Activated T-cell treated with anti-CD3 and anti-CD28 coated beads, Interleukin-2, amount 50 U/mL, for 1 hour (primary cell): ENCODE results near the gene KDM4B.

Experiments
- DNase-seq: peaks from one replicate; pipeline ENCODE4 v3.0.0-alpha.2; 2020

Gene KDM4B

DNA sequence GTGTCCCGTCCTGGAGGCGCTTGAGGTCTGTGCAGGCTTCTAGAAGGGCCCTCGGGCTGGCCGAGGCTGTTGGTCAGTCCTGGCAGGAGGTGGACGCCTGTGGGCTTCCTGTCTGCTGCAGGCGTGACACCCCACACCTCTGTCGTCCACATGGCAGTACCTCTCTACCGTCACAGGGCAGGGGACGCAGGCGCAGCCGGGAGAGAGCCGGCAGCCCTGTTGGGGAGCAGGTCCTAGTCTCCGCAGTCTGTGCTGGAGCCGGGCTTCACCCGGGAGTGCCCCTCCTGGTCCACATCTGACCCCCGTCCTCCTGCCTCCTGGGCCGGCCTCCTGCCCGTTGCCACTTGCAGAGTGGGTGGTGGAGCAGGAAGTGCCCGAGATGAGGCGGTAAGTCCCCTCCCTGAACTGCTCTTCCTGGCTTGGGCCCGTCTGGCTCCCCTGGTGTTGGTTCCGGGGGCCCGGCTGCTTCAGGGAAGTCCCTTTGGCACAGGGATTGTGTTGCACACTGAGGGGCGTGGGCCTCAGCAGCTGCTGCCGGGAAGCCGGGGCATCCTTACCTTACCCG lies 106.0 kb downstream of the KDM4B start:
- DNase-seq, result no peak

DNA sequence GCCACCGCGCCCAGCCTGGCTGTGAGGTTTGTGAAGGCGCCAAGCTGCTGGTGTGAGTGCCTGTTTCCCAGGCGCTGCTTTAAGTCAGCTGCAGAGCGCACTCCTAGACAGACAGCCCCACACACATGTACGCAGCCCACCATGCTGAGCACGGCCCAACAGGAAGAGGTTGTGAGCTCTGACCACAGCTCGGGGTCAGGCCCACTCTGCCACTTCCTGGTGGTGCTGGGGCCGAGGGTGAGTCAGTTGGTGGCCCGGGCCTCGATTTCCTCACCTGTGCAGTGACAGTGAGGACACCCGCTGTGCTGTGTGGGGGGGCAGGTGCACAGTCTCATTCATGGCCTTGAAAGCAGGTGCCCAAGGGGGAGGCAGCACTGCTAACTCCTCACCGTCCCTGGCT lies 106.7 kb downstream of the KDM4B start:
- DNase-seq, result no peak

DNA sequence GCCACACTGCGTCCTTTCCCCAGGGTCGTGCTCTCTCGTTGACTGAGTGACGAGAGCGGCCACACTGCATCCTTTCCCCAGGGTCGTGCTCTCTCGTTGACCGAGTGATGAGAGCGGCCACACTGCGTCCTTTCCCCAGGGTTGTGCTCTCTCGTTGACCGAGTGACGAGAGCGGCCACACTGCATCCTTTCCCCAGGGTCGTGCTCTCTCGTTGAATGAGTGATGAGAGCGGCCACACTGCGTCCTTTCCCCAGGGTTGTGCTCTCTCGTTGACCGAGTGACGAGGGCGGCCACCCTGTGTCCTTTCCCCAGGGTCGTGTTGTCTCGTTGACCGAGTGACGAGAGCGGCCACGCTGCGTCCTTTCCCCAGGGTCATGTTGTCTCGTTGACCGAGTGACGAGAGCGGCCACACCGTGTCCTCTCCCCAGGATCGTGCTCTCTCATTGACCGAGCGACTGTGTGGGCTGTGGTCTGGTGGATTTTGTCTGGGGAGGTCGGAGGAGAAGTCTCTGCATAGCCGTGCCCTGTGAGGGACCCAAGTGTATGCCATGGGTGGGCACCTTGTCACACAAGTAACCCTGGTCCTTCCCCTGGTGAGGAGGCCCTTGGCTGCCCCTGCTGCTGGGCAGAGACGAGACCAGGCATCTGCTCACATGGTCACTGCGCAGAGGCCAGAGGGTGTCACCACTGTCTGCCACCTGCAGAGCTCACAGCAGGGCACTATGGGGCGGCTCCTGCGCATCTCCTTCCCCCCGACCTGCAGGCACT lies 107.7 kb downstream of the KDM4B start:
- DNase-seq, result no peak

DNA sequence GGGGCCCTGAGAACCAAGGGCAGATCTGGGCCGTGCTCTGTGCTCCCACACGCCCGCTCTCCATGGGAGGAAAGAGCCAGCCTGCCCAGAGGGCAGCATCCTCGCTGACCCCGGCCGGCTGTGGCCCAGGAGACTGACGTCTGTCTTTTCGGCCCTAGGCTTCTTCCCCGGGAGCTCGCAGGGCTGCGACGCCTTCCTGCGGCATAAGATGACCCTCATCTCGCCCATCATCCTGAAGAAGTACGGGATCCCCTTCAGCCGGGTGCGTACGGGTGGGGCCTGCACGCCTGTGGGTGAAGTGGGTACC lies 108.2 kb downstream of the KDM4B start:
- DNase-seq, result no peak

DNA sequence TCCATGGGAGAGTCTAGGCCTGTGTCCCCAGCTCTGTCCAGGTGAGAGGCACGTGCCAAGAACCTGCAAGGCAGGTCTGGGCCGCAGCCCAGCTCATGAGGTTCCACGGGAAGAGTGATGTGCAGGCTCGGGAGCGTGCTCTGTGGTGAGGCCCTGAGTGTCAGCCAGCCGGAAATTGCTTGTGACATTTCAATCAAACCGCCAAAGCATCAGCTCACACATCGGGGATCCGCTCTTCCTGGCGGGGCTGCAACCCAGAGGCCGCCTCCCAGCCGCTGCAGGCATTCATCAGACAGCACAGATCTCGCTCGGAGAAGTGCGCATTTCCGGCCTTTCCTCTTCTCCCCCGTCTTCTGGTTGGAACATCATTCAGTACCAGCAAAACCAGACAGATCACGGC lies 109.3 kb downstream of the KDM4B start:
- DNase-seq, result peak; percentile 39

DNA sequence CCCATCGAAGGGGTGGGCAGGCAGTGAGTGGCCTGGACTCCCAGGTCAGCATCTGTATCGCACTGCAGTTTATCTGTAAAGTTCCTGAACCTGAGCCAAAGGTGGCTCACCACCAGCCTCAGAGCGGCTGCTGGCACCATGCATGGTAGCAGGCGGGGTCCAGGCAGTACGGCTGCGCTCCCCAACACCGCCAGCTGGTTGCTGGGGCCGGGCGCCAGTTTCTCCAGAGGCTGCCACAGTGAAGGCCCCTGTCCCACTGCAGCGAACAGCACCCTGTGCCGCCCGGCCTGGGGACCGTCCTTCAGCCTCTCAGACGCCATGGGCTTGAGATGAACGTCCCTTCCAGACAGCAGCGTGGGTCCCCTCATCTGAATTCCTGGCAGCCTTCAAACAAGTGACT lies 109.8 kb downstream of the KDM4B start:
- no peak for DNase-seq

DNA sequence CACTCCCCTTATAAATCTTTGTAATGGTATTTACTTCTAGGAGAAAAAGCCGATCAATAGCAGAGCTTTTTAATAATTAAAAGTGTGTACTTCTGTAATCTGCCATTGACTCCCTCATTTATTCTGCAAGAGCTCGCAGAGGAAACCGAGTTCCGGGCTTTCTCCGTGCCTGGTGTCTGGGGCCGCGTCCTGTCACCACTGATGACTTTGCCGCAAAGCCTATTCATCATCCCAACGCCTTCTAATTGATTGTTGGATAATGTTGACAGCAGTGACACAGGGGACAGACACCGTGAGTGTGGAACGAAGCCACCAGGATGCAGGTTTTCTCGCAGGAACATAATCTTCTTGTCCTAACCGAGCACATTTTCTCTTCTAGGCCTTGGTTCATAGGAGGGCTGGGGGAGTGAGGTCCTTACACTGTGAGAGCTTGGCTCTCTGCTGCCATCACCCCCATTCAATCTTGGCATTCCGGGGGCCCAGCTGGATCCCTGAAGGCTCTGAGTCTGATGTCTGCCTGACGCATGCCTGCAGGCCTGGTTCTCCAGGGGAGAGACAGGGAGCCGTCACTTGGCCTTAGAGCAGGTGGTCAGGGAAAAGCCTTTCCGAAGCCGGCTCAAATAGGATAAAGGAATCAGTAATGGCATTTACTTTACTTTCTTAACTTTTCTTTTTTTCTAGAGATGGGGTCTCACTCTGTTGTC lies 110.3 kb downstream of the KDM4B start:
- no peak for DNase-seq

DNA sequence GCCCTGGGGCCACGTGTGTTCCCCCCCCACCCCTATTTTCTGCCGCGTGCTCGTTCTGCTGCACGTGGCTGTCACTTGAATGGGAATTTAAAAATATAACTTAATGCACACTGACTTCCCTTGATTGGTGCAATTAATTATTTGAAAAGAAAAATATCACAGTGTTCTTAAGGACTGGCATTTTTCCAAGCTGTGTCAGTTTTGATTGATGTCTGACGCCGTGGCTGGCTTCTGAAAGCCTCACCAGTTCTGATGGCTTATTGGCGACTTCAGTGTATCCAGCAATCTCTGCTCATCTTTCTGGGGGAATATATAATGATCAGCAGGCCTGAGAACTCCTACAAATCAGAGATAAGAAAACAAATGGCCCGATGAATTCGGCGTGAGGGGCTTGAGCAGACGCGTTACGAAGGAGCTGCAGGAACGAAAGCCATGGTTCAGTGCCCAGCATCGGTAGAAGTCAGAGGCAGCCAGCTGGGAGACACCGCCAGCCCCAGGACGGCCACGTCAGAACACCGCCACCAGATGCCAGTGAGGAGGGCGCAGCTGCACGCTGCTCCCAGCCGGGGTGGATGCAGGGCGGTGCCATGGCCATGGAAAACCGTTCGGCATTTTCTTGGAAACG lies 111.2 kb downstream of the KDM4B start:
- no peak for DNase-seq

DNA sequence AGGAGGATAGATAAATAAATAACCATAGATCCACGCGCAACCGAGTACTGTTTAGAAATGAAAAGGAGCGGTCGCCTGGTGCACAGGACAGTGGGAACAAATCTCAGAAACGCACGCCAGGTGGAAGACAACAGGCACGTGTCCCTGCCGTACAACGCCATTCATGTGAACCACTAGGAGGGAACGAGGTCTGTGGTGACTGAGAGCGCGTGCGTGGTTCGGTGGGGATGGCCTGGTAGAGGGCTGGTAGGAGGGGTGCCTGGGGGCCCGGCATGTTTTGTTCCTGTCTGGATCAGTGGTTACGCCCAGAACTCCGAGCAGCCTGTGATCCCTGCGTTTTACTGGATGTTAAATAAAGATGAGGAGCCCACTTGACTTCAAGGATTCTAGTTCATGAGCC lies 111.9 kb downstream of the KDM4B start:
- DNase-seq, result no peak

DNA sequence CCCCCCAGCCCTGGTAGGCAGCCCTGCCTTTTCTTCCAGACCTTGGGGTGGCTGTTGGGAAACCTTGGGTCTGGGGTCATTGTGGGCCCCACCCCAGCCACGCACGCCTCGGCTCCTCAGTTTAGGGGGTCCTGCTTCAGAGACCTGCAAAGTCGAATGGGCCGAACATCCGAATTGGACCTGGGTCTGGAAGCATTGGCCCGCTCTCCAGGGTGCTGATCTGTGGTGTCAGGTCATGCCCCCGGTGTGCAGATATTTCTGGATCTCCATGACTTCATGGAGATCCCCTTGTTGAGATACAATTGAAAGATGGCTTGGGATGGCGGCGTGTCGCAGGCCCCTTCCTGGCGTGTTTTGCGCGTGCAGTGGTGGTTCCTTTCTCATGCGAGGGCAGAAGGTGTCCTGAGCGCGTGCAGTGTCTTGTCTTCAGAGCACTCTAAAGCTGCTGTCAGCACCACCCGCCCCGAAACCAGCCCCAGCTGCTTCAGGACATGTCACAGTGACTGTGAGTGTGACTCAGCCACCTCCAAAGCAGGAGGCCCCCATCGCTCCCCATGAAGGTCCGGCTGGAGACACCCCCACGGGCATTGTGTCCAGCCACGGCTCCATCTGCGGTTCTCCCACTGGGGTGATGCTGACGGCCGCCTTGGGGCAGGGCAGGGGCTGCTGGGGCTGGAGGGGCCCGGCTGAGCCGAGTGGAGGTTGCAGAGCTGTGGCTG lies 112.7 kb downstream of the KDM4B start:
- no peak for DNase-seq

DNA sequence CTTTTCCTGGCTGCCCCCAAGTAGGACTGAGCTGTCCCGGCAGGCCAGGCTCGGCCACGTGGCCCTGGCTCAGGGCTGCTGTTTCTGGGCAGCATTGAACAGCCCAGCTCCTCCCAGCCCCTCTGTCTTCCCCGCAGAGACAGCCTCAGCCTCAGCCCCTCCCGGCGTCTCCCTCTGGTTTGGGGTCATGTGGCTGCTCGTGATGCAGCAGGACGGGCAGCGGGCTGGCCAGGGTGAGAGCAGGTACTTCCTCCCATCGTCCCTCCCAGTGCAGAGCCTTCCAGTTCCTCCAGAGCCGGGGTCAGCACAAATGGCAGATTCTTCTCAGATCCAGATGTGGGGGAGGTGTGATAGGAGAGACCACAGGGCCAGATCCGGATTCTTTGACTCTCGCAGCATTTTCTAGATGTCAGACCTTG lies 114.6 kb downstream of the KDM4B start:
- DNase-seq, result no peak

DNA sequence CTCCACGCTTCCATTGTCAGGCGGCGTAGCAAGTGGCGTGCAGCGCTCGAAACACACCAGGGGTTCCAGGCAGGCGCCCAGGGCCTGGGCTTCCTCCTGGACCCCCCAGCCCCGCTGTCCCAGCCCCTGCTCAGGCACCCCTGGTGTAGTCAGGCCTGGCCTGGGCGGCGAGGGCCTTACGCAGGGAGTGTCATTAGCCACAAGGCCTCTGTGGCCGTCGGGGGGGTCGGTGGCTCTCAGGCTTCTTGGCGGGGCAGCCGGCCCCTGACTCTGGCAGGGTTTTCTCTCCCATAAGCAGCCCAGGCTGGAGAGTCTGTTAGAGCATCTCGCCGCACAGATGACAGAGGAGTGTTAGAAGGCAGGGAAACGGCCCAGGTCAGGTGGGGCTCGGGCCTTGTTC lies 116.7 kb downstream of the KDM4B start:
- no peak for DNase-seq

DNA sequence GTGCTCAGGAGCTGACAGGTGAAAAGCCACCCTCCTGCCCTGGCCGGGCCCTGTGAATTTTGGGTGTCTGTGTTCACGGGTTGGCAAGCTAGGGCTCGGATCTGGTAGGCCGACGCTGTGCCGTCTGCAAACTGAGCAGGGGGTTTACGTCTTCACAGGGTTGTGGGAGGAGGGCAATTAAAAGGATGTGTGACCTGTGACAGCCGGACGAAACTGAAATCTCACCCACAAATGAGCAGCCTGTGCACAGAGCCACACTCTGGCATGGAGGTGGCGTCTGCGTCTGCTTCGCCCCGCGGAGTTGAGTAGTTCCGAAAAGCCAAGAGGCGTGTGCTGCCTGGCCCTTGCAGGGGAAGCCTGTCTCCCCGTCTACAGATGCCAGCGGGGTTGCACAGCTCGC lies 117.3 kb downstream of the KDM4B start:
- no peak for DNase-seq

DNA sequence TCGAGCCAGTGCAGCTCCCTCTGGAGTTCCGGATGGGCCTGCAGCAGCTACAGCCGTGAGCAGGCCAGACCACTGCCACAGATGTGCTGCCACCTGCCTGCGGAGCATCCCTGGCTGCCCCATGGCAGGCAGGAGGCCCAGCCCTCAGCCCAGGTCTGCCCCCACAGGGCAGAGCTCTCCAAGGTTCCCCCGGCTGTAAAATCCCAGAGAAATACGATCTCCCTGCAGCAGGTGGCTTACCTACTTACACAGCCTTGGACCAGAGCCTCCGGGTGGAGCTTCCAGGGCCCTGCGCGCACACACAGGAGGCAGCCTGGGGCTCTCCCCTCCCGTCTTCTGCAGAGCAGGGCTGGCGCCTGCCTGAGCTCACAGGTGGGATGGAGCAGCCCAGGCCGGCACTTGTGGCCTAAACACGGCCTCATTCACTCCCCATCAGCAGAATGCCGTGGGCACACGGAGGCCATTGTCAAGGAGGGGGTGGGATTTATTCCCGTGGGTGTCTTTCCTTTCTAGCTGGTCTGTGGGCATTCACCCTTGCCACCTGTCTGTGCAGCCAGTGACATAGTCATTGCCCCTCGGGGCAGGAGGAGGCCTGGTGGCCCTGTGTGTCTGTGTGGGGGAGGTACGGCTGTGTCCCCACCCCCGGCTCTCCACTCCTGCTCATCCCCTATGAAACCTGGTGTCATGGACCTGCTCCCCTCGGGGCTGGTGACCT lies 118.0 kb downstream of the KDM4B start:
- no peak for DNase-seq

DNA sequence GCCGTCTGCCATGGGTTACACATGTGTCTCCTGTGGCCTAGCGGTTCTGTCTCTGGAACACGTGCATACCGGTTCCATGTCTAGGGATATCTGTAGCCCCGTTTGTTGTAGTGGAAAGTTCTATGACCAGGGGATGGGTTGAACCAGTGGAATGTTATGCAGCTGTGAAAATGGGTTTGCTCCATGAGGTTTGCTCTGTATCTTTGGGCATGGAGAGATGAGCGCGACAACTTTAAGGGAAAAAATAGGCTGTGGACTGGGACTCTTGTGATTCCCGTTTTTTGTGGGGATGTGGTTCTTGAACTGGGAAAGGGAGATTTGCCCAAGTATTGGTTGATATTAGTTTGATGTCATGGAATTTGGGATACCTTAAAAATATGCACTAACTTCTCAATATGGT lies 120.4 kb downstream of the KDM4B start:
- no peak for DNase-seq

DNA sequence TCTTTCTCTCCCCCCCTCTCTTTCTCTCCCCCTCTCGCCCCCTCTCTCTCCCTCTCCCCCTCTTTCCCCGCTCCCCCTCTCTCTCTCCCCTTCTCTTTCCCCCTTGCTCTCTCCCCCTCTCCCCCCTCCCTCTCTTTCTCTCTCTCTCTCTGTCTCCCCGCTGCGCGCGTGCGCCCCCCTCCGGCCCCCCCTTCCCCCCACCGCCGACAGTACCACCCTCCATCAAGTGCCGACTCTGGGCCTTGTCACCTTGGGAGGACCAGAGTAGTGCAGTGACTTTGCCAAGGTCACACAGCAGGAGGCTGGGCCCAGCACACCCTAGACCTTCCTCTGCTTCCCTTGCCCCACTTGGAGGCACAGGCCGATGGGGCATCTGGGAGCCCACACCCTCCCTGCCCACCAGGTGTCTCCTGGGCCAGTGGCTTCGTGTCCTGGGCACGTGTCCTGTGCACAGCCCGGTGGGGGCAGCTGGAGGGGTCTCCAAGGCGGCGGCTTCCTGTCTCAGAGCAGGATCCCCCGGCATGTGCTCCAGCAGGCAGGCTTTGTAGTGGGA lies 121.6 kb downstream of the KDM4B start:
- DNase-seq, result no peak

DNA sequence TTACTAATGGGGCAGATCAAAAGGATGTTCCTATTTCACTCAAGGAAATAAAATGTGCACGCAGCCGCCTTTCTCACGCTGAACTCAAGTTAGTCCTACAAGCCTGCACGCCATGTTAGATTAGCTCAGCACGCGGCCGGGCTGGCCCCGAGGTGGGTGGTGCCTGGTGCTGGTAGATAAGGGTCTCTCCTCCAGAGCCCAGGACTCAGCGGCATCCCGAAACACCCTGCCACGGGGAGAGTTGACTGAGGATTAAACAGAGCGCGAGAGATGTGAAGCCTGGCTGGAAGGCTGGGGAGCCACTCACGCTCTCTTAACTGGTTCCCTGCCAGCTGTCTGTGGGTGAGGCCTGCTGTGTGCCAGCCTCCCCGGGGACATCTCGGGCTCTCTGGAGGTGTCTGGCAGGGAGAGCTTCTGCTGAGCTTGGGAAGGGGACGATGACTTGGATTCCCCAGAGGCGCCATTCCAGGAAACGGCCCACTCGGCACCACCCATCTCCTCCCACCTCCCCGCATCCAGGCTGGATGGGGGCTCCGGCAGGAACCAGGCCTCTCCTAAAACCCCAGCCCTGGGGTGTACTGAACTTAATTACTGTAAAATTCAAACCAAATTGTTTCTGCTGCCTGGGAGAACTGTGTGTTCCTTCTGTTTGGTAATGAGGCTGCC lies 122.2 kb downstream of the KDM4B start:
- DNase-seq, result no peak

DNA sequence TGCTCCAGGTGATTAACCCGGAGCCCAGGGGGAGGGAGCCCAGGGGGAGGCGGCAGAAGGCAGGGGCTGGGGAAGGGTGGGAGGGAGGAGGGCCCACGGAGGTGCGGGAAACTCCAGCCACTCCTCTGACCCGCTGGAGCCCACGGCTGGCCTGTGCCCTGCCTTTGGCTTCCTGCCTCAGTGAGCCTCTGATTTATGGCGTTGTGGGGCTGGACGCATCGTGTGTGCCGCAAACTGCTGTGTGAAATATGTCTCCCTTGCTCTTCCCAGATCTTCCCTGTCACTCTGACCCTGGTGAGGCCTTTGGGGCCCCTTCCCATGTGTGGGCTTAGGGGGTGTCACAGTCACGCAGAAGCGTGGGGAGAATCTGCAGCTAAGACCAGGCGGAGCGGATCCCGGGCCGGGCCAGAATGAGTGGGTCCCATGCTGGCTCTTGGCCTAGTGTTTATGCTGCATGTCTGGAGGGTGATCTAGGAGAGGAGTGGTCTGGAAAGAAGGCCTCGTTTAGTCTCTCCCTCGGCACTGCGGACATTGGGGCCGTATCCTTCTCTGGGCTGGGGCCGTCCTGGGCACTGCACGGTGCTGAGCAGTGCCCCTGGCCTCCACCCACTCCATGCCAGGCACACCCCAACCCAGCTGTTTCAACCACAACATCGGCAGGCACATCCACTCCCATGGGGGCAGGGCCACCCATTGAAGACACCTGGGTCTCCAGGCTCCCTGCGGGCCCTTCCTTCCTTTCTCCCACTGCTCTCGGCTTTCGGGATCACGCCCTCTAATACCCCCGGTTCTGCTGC lies 123.0 kb downstream of the KDM4B start:
- DNase-seq, result no peak

DNA sequence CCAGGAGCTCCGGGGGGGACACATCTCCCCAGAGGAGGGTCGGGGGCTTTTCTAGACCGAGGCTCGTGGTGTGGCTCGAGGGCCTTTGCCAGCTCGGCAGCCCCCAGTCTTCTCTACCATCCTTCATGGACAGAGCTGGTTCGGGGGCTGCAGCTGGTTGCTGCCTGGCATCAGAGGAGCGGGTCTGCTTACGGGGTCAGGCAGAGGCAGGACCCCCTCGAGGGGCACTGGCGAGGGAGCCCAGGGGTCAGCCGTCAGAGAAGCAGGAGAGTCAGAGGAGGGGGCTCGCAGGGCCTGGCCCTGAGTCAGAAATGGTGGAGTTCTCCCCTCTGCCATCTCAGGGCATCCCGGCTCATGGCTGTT lies 123.5 kb downstream of the KDM4B start:
- no peak for DNase-seq

DNA sequence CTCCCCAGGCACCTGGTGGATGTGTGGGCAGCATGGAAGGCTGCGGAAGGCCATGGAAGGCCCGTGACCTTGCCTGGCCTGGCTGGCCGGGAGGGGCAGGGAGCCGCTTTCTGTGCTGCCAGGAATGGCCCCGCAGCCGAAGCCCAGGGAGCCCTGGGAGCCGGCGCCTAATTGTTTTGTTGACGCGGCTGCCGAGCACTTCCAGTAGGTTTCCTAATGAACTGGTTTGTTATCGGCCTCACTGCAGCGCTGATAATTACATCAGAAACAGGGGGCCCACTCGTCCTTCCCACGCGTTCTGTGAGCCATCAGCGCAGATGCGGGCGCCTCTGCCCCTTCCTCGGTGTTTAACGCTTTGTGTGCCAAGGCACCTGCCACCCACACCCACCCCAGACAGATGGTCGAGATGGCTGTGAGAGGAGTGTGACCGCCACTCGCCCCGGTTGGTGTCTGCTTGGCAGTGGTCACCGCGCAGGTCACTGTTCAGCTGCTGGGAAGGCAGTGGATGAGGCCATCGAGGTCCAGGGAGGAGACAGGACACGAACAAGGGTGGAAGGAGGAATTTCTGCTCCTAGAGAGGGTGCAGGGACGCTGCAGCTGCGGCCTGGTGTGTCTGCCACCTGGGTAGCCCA lies 124.5 kb downstream of the KDM4B start:
- DNase-seq, result no peak
